ENCODE results near the gene RSPH9.

GRCh38 chr6:43608807-43609206 lies 36.0 kb upstream of the RSPH9 start:
- TF ChIP-seq CTCF (IDR thresholded peaks at IDR 0.05; ENCODE audit: low read length): no peak
- TF ChIP-seq EZH2 (optimal IDR thresholded peaks at IDR 0.05; ENCODE audit: low read depth, low read length): no peak

Measured in MM.1S (cell line).